Stimulated activated CD4-positive, alpha-beta T cell treated with anti-CD3 and anti-CD28 coated beads, Interleukin-12 subunit alpha, Interleukin-12 subunit beta, amount 100 ng/mL, for 48 hours (primary cell): ENCODE data around the gene GJC3.
"Not testable (repeated sequence)": the region's sequence is repeated elsewhere in the genome, so short reads cannot be mapped to it uniquely, and the experiment has no call there.

ENCODE experiments used
- DNase-seq, 3 donors: peaks; one replicate each; pipeline ENCODE4 v3.0.0-alpha.2; 2020; ENCODE audit warnings: low read depth in 2 of 3, low spot score in 1 of 3

The GJC3 gene

GRCh38 chr7:99930376-99930775, 956 bp upstream of the GJC3 start:
- DNase-seq: no peak

DNA sequence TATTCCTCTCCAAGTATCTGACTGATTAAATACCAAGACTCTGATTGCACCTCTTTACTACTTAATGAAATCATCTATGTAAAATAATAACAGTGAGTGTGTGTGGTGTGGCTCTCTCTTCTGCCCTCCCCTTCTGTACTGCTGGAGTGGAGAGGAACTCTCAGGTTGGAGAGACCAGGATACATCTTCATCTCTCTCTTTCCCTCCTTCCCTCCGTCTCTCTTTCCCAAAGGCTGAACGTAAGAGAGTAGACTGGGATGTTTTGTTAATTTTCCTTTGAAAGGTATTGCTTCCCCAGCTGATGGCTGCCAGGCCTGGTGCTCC, 272 bp upstream of the GJC3 start:
- no peak for DNase-seq

- no peak for DNase-seq
These were observed 1.2 kb downstream of the GJC3 start for GRCh38 chr7:99928188-99928587.

DNA sequence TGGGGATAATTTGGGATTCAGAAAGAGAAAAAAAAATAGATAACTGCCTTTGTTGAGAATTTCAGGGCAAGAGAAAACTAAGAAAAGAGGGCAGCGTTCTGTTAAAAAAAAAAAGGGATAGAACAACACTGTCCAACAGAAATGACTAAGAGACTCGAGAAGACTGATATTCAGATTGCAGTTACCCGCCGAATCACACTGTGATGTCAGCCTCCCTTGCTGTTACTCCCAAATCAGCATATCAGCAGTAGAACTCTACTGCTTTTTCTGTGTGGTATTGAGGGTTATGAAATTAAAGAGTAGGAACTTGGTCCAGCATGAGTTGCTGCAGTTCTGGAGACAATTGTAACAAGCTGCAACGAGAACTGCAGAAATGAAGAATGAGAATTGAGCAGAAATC, 1.9 kb downstream of the GJC3 start:
- DNase-seq: no peak

DNA sequence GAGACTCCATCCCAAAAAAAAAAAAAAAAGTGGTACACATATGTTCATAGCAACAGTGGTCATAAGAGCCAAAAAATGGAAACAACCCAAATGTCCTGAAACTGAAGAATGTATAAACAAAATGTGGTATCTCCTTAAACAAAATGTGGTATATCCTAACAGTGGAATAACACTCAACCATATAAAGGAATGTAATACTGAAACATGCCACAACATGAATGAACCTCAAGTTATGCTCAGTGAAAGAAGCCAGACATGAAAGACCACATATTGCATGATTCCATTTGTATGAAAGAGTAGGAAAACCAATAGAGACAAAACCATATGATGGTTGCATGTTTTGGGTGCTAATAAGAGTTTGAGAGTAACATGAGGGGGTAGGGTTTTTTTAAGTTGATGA, 3.1 kb downstream of the GJC3 start:
- DNase-seq: no peak

GRCh38 chr7:99923200-99923599, 6.2 kb downstream of the GJC3 start:
- no peak for DNase-seq

DNA sequence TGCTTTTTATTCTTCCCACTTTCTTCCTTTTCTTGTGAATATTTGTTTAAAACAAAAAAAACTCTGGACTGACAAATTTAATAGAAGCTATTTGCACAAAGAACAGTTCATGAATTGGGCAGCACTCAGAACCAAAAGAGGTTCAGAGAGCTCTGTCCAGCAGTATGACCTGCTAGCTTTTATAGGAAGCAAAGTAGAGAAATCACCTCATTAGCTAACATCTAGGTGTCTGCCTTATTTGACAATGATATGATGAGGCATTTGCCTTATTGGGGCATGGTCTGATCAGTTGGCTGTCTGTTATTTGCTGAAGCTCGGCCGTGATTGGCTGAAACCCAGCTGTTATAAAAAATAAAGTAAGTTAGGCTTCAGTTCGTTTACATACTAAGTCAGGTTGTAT, 9.3 kb downstream of the GJC3 start:
- DNase-seq: no peak

GRCh38 chr7:99919814-99920112, 9.7 kb downstream of the GJC3 start:
- DNase-seq: no peak

DNA sequence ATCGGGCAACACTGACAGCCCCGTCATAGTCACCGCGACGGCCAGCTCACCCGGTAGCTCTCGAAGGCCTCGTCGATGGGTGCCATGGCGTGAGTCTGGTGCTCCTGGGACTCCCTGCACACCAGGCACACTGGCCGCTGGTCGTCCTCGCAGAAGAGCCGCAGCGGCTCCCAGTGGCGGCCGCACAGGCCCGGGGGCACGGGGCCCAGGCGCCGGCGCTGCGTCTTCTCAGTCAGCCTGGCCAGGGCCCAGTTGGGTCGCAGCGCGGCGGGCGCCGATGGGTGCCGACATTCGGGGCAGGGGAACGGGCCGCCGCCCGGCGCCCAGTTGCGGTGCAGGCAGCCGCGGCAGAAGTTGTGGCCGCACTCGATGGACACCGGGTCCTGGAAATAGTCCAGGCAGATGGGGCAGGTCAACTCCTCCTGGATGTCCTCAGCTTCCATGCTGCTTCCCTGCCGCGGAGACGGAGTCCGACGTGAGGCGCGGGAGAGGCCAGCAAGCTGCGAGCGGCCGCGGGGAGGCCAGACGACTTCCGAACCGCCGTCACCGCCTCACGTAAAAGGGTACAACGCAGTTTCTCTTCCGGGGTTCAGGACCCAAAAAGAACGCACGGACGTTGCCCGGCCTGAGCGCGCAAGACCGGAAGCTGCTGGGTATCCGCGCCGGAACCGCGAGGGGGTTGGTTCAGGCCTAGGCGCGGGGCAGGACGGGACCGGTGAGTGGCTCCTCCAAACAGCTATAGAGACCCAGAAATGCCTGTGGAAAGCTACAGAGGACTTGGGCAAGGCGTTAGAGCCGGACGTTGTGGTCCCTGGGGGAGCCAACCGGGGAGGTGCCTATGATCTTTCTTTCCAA, 10.2 kb downstream of the GJC3 start, which contains the start of gene TRIM4:
TRIM4 (minus strand) TSS at position 572 of the 855 bp plus-strand sequence; CDS start at position 443, 129 bp downstream.
- DNase-seq: peak; percentile 80 to 91 (median 89)

DNA sequence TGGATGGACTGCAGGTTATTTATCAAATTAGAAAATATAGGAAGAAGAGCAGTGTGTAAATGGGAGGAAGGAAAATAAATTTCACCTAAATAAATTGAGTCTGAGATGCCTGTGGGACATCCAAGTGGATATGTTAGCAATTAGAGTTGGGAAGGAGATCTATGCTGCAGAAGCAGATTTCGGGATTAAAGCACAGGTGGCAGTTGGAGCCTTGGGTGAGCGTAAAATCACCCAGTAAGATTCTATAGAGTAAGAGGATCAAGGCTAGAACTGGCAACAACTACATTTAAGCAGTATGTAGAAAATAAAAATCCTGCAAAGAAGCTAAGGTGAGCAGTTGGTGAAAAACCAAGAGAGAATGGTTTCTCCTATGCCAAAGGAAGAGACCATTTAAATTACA, 18.4 kb downstream of the GJC3 start:
- no peak for DNase-seq

DNA sequence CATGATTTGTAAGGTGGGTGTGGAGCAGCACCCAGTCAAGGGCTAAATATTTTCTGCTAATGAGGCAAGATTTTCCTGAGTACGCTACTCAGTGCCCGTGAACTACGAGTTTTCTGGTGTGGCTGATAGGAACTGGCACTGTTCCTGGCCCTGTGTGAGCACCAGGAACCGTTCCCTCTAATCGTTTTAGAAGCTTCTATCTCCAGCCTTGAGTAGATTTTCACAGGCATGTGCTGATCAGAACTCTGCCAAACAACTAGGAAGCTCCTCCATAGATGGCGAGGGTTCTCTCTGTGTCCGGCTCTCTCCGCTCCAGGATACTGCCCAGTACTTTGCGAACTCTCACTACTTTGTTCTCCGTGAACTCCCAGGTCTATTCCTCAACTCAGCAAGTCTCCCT, 27.8 kb downstream of the GJC3 start:
- no peak for DNase-seq

DNA sequence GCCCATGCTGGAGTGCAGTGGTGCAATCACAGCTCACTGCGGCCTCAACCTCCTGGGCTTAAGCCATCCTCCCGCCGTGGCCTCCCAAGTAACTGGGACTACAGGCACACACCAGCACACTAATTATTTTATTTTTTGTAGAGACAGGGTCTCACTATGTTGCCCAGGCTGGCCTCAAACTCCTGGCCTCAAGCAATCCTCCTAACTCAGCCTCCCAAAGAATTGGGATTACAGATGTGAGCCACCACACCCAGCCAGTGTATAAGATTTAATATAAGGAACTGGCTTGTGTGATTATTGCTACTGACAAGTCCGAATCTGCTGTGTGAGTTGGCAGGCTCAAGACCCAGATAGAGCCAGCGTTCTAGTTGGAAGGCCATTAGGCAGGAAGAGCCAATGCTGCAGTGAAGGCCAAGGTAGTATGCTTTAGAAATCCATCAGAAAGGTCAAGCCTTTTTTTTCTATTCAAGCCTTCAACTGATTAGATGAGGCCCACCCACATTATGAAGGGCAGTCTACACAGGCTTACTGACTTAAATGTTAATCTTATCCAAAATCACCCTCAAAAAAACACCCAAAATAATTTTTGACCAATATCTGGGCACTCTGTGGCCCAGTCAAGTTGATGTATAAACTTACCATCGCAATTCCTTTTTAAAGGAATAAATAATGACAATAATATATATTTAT, 29.4 kb downstream of the GJC3 start:
- no peak for DNase-seq

DNA sequence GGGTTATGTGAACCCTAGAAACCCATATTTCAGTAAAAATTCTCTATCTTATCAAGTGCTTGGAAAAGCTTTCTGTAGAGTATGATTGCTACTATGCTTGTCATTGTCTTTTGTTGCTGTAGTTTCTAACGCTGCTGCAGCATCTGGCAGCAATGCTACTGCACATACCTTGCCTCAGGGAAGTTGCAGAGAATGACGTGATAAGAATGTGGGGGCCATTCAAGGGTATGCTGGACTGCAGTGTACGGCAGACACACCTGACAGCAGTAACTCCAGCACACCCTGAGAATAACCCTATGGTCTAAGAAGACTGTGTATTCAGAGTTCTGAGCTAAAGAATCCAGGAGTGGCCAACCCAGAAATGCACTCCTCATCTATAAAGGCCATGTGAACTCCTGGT, 30.6 kb downstream of the GJC3 start:
- DNase-seq: no peak

DNA sequence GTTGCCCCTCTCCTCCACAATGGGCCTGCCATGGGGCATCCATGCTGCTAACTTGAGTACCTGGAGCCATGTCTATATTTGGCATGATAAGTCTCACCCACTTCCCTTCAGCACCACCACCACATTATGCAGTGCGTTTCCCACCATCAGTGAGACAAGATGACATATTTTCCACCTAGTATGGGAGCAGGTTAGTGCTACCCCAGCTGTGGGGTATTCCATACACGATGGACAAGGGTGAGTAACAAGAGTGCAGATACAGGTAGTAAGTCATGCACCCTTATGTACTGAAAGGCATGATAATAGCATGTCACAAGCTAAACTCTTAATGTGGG, 31.4 kb downstream of the GJC3 start:
- DNase-seq: no peak

- no peak for DNase-seq
These were observed 31.9 kb downstream of the GJC3 start for GRCh38 chr7:99897322-99898022.

- DNase-seq: no peak
These were observed 34.7 kb downstream of the GJC3 start for GRCh38 chr7:99894738-99895137.

GRCh38 chr7:99893280-99893679, 36.1 kb downstream of the GJC3 start:
- DNase-seq: no peak

GRCh38 chr7:99890348-99890747, 39.1 kb downstream of the GJC3 start:
- DNase-seq: not testable (repeated sequence)

- not testable (repeated sequence) for DNase-seq
These were observed 41.1 kb downstream of the GJC3 start for GRCh38 chr7:99888366-99888765.

DNA sequence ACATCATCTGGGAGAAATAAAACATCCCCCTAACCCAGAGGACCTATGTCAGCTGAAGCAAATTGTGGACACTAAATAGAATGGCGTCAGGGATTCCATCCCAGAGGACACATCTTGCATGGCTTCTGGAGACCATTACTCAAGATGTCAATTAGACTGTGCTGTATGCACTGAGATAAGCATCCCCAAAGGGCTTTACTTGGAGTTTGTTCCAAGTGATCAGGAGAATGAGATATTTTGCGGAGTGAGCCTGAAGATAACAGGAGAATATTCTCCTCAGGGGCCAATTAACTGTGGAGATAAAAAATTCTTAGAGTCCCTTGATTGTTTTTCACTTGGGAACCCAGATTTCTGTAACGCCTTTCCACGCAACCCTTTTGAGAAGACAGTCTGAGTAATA, 48.0 kb downstream of the GJC3 start:
- no peak for DNase-seq

GRCh38 chr7:99876933-99877332, 52.5 kb downstream of the GJC3 start, which contains the start of gene OR2AE1:
OR2AE1 (minus strand) TSS chr7:99877033; CDS start chr7:99877033, 0 bp downstream.
- no peak for DNase-seq

- DNase-seq: no peak
These were observed 52.9 kb downstream of the GJC3 start for GRCh38 chr7:99876491-99876890.
